ENCODE measurements around the gene NR1D1.

DNA sequence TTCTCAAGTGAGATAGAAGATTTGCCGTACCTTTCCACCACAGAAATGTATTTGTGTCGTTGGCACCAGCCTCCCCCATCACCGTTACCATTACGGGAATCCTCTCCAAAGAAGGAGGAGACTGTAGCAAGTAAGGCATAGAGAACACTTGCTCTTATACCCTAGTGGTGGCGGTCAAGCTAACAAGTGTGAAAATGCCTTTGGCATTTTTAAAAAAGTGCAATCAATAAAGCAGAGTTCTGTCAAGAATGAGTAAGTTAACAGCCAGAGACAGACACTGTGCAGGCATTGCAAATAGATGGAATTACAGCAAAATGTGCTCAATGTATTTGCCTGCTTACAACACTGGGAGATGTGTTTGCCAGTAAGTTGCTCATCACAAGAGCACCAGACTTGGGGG lies 29.1 kb upstream of the NR1D1 start:
- TF ChIP-seq, protein P1, sequence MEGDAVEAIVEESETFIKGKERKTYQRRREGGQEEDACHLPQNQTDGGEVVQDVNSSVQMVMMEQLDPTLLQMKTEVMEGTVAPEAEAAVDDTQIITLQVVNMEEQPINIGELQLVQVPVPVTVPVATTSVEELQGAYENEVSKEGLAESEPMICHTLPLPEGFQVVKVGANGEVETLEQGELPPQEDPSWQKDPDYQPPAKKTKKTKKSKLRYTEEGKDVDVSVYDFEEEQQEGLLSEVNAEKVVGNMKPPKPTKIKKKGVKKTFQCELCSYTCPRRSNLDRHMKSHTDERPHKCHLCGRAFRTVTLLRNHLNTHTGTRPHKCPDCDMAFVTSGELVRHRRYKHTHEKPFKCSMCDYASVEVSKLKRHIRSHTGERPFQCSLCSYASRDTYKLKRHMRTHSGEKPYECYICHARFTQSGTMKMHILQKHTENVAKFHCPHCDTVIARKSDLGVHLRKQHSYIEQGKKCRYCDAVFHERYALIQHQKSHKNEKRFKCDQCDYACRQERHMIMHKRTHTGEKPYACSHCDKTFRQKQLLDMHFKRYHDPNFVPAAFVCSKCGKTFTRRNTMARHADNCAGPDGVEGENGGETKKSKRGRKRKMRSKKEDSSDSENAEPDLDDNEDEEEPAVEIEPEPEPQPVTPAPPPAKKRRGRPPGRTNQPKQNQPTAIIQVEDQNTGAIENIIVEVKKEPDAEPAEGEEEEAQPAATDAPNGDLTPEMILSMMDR (IDR thresholded peaks at IDR 0.05): no peak
- TF ChIP-seq POLR2AphosphoS5 (IDR thresholded peaks at IDR 0.05) (no peak), POLR2A (IDR thresholded peaks at IDR 0.05) (no peak)
